Right atrium auricular region (tissue), 2 donors: Measurements from ENCODE around the gene FOXM1. TPM values are rescaled to one million over a fixed set of nuclear protein-coding genes. Genes with fewer than 3 reads are reported as not detected.

ENCODE experiments used
- DNase-seq: peaks from one replicate; pipeline ENCODE4 v3.0.0-alpha.2; 2019; ENCODE audit warnings: low spot score
- H3K27ac ChIP-seq, 2 donors: fragments of 200-600 bp; sonication (generic); 1 replicate in 1 of 2; 2 replicates in 1 of 2; pipeline ENCODE4 v1.5.1; 2016 to 2019
- H3K27me3 ChIP-seq, 2 donors: fragments of 200-600 bp; sonication (generic); one replicate each; pipeline versions ENCODE4 v1.5.1 to v1.6.0; 2017 to 2019
- H3K36me3 ChIP-seq: fragments of 200-600 bp; sonication (generic); one replicate; pipeline ENCODE4 v1.5.1; 2016
- H3K4me1 ChIP-seq, 2 donors: fragments of 200-600 bp; sonication (generic); one replicate each; pipeline versions ENCODE4 v1.5.1 to v1.6.0; 2017 to 2019
- H3K4me3 ChIP-seq, 2 donors: fragments of 200-600 bp; sonication (generic); 1 replicate in 1 of 2; 2 replicates in 1 of 2; pipeline ENCODE4 v1.5.1; 2017 to 2019; ENCODE audit warnings: mild to moderate bottlenecking in 1 of 2, moderate library complexity in 1 of 2
- H3K9me3 ChIP-seq, 2 donors: fragments of 200-600 bp; sonication (generic); one replicate each; pipeline ENCODE4 v1.5.1; 2019
- CTCF ChIP-seq, 2 donors: fragments of 200-600 bp; sonication (generic); IDR thresholded peaks; one replicate each; pipeline ENCODE4 v1.5.1; 2019; ENCODE audit warnings: antibody characterized with exemption in 2 of 2
- total RNA-seq, 2 donors: library from RNA; depleted of rRNA; stranded (reverse); fragments of >200 nt; gene quantifications; one replicate each; pipeline ENCODE4 v1.1.0, GENCODE V29; 2016

Gene FOXM1
- total RNA-seq, 2 donors from 2014 or later = 0.16 to 4.1 TPM

- DNase-seq = no peak
- TF ChIP-seq CTCF (IDR thresholded peaks at IDR 0.05) = no peak
- Histone ChIP-seq H3K27me3 (no peaks in the 10 kb centered on the region), H3K4me3 (peak within 1 kb of the TSS in 1 of 2 donors; percentile 37), H3K27ac (peak within 1 kb of the TSS in 1 of 2 donors; percentile 5), H3K9me3 (no peaks in the 10 kb centered on the region), H3K4me1 (peaks cover 0 to 23% of the 10 kb centered on the region in 2 donors), H3K36me3 (peaks cover 5% of the 10 kb centered on the region)
These were observed 42.1 kb downstream of the FOXM1 start, which contains the start of gene NRIP2 for GRCh38 chr12:2834581-2835491. Gene NRIP2, minus strand, starts transcription at chr12:2835035. Its CDS starts 52 bp downstream, at chr12:2834983.

GRCh38 chr12:2833810-2834209, 43.2 kb downstream of the FOXM1 start:
- H3K27me3 ChIP-seq = no peaks in the 10 kb centered on the region
- H3K27ac ChIP-seq = no peak overlapping the region
- H3K9me3 ChIP-seq = no peaks in the 10 kb centered on the region
- no peak for TF ChIP-seq CTCF (IDR thresholded peaks at IDR 0.05)
- peaks cover 0 to 23% of the 10 kb centered on the region in 2 donors for H3K4me1 ChIP-seq
- peaks cover 9% of the 10 kb centered on the region for H3K36me3 ChIP-seq
- DNase-seq = no peak
- H3K4me3 ChIP-seq = peak overlapping the region in 1 of 2 donors; percentile 37

- peaks cover 0 to 23% of the 10 kb centered on the region in 2 donors for H3K4me1 ChIP-seq
- peaks cover 14% of the 10 kb centered on the region for H3K36me3 ChIP-seq
- H3K9me3 ChIP-seq = no peaks in the 10 kb centered on the region
- no peaks in the 10 kb centered on the region for H3K27me3 ChIP-seq
- DNase-seq = no peak
- TF ChIP-seq CTCF (IDR thresholded peaks at IDR 0.05) = no peak
- no peak overlapping the region for H3K27ac ChIP-seq
- H3K4me3 ChIP-seq = no peak overlapping the region
These were observed 43.6 kb downstream of the FOXM1 start for GRCh38 chr12:2833327-2833726.

- no peak for DNase-seq
- no peak overlapping the region for H3K27ac ChIP-seq
- no peak for TF ChIP-seq CTCF (IDR thresholded peaks at IDR 0.05)
- H3K4me3 ChIP-seq = no peak overlapping the region
- H3K36me3 ChIP-seq = peaks cover 20% of the 10 kb centered on the region
- H3K4me1 ChIP-seq = peaks cover 0 to 23% of the 10 kb centered on the region in 2 donors
- H3K27me3 ChIP-seq = no peaks in the 10 kb centered on the region
- no peaks in the 10 kb centered on the region for H3K9me3 ChIP-seq
These were observed 44.3 kb downstream of the FOXM1 start for GRCh38 chr12:2832550-2833127.

GRCh38 chr12:2829275-2829674, 47.7 kb downstream of the FOXM1 start:
- Histone ChIP-seq H3K36me3 (peaks cover 53% of the 10 kb centered on the region), H3K4me1 (peaks cover 0 to 6% of the 10 kb centered on the region in 2 donors), H3K27me3 (no peaks in the 10 kb centered on the region), H3K27ac (no peak overlapping the region), H3K9me3 (no peaks in the 10 kb centered on the region), H3K4me3 (no peak overlapping the region)
- no peak for DNase-seq
- no peak for TF ChIP-seq CTCF (IDR thresholded peaks at IDR 0.05)
